Stomach smooth muscle (tissue), 2 donors: ENCODE data around the gene SYT2.

Experiments used
- H3K27ac ChIP-seq: one replicate; pipeline ENCODE4 v1.7.0; 2013; ENCODE audit warnings: mild to moderate bottlenecking, low read length, inconsistent platforms
- H3K27me3 ChIP-seq, 2 donors: one replicate each; pipeline ENCODE4 v1.7.0; 2013; ENCODE audit warnings: low read length in 2 of 2; ENCODE audit not compliant: insufficient read depth in 2 of 2, control insufficient read depth in 1 of 2
- H3K36me3 ChIP-seq, 2 donors: one replicate each; pipeline ENCODE4 v1.7.0; 2013; ENCODE audit warnings: low read length in 2 of 2; ENCODE audit not compliant: control insufficient read depth in 2 of 2, insufficient read depth in 2 of 2
- H3K4me1 ChIP-seq: one replicate; pipeline ENCODE4 v1.7.0; 2013; ENCODE audit warnings: low read length; ENCODE audit not compliant: control insufficient read depth, insufficient read depth
- H3K4me3 ChIP-seq, 2 donors: one replicate each; pipeline ENCODE4 v1.7.0; 2013; ENCODE audit warnings: low read length in 2 of 2
- H3K9ac ChIP-seq, 2 donors: one replicate each; pipeline ENCODE4 v1.7.0; 2013; ENCODE audit warnings: low read length in 2 of 2, mild to moderate bottlenecking in 1 of 2
- H3K9me3 ChIP-seq, 2 donors: one replicate each; pipeline ENCODE4 v1.7.0; 2013; ENCODE audit warnings: low read length in 2 of 2; ENCODE audit not compliant: control insufficient read depth in 2 of 2
- donor health status: healthy.
- donor health status: Pancreatic carcinoma.

SYT2 gene

GRCh38 chr1:202704601-202705000, 5.7 kb downstream of the SYT2 start:
- Histone ChIP-seq H3K9ac (no peak overlapping the region), H3K9me3 (no peaks in the 10 kb centered on the region), H3K4me1 (peaks cover 2% of the 10 kb centered on the region), H3K27ac (no peak overlapping the region), H3K27me3 (peaks cover 45 to 47% of the 10 kb centered on the region in 2 donors), H3K36me3 (no peaks in the 10 kb centered on the region), H3K4me3 (no peak overlapping the region)

- Histone ChIP-seq H3K36me3 (no peaks in the 10 kb centered on the region), H3K27me3 (peaks cover 31 to 39% of the 10 kb centered on the region in 2 donors), H3K9me3 (no peaks in the 10 kb centered on the region), H3K4me1 (no peaks in the 10 kb centered on the region), H3K9ac (no peak overlapping the region), H3K4me3 (no peak overlapping the region), H3K27ac (no peak overlapping the region)
Observed at GRCh38 chr1:202703191-202703590, 7.1 kb downstream of the SYT2 start.

- H3K9ac ChIP-seq = no peak overlapping the region
- peaks cover 24 to 35% of the 10 kb centered on the region in 2 donors for H3K27me3 ChIP-seq
- H3K4me1 ChIP-seq = no peaks in the 10 kb centered on the region
- no peak overlapping the region for H3K27ac ChIP-seq
- no peaks in the 10 kb centered on the region for H3K9me3 ChIP-seq
- H3K4me3 ChIP-seq = no peak overlapping the region
- H3K36me3 ChIP-seq = no peaks in the 10 kb centered on the region
Observed at GRCh38 chr1:202702088-202702487, 8.2 kb downstream of the SYT2 start.

- Histone ChIP-seq H3K36me3 (no peaks in the 10 kb centered on the region), H3K27ac (no peak overlapping the region), H3K4me3 (no peak overlapping the region), H3K9ac (no peak overlapping the region), H3K27me3 (peaks cover 28 to 34% of the 10 kb centered on the region in 2 donors), H3K4me1 (no peaks in the 10 kb centered on the region), H3K9me3 (no peaks in the 10 kb centered on the region)
Observed at GRCh38 chr1:202701200-202701599, 9.1 kb downstream of the SYT2 start.

- Histone ChIP-seq H3K27me3 (peaks cover 26 to 34% of the 10 kb centered on the region in 2 donors), H3K9me3 (no peaks in the 10 kb centered on the region), H3K36me3 (no peaks in the 10 kb centered on the region), H3K27ac (no peak overlapping the region), H3K4me3 (no peak overlapping the region), H3K9ac (no peak overlapping the region), H3K4me1 (no peaks in the 10 kb centered on the region)
Observed at GRCh38 chr1:202700061-202700460, 10.2 kb downstream of the SYT2 start.

- Histone ChIP-seq H3K9ac (no peak overlapping the region), H3K36me3 (no peaks in the 10 kb centered on the region), H3K27ac (no peak overlapping the region), H3K4me1 (no peaks in the 10 kb centered on the region), H3K9me3 (no peaks in the 10 kb centered on the region), H3K4me3 (no peak overlapping the region), H3K27me3 (peaks cover 26 to 29% of the 10 kb centered on the region in 2 donors)
Observed at GRCh38 chr1:202698276-202698675, 12.0 kb downstream of the SYT2 start.

GRCh38 chr1:202697038-202697437, 13.2 kb downstream of the SYT2 start:
- peaks cover 20 to 26% of the 10 kb centered on the region in 2 donors for H3K27me3 ChIP-seq

GRCh38 chr1:202694314-202694713, 15.9 kb downstream of the SYT2 start:
- no peaks in the 10 kb centered on the region for H3K4me1 ChIP-seq

More at GRCh38 chr1:202697038-202697437, 13.2 kb downstream of the SYT2 start:
- H3K9me3 ChIP-seq = no peaks in the 10 kb centered on the region
- no peaks in the 10 kb centered on the region for H3K4me1 ChIP-seq
- H3K36me3 ChIP-seq = no peaks in the 10 kb centered on the region
- no peak overlapping the region for H3K9ac ChIP-seq
- no peak overlapping the region for H3K4me3 ChIP-seq
- H3K27ac ChIP-seq = no peak overlapping the region

GRCh38 chr1:202692959-202693555, 17.2 kb downstream of the SYT2 start:
- H3K27ac ChIP-seq = no peak overlapping the region
- H3K4me1 ChIP-seq = no peaks in the 10 kb centered on the region
- H3K27me3 ChIP-seq = peaks cover 25 to 29% of the 10 kb centered on the region in 2 donors
- H3K36me3 ChIP-seq = no peaks in the 10 kb centered on the region
- H3K9me3 ChIP-seq = no peaks in the 10 kb centered on the region
- H3K9ac ChIP-seq = no peak overlapping the region
- H3K4me3 ChIP-seq = no peak overlapping the region

More at GRCh38 chr1:202694314-202694713, 15.9 kb downstream of the SYT2 start:
- H3K9ac ChIP-seq = no peak overlapping the region
- H3K27ac ChIP-seq = no peak overlapping the region
- no peaks in the 10 kb centered on the region for H3K36me3 ChIP-seq
- peaks cover 26 to 27% of the 10 kb centered on the region in 2 donors for H3K27me3 ChIP-seq
- H3K9me3 ChIP-seq = no peaks in the 10 kb centered on the region
- H3K4me3 ChIP-seq = no peak overlapping the region

- no peak overlapping the region for H3K27ac ChIP-seq
- H3K4me3 ChIP-seq = no peak overlapping the region
- H3K4me1 ChIP-seq = no peaks in the 10 kb centered on the region
- H3K36me3 ChIP-seq = no peaks in the 10 kb centered on the region
- H3K9ac ChIP-seq = no peak overlapping the region
- no peaks in the 10 kb centered on the region for H3K9me3 ChIP-seq
- H3K27me3 ChIP-seq = peaks cover 18 to 25% of the 10 kb centered on the region in 2 donors
Observed at GRCh38 chr1:202691816-202692215, 18.4 kb downstream of the SYT2 start.

GRCh38 chr1:202689493-202690342, 20.5 kb downstream of the SYT2 start:
- Histone ChIP-seq H3K27me3 (peaks cover 12 to 22% of the 10 kb centered on the region in 2 donors), H3K36me3 (no peaks in the 10 kb centered on the region), H3K27ac (no peak overlapping the region), H3K9ac (no peak overlapping the region), H3K4me1 (no peaks in the 10 kb centered on the region), H3K9me3 (no peaks in the 10 kb centered on the region), H3K4me3 (no peak overlapping the region)
